ENCODE data around the gene PCSK5. TPM values are rescaled to one million over a fixed set of nuclear protein-coding genes. Genes with fewer than 3 reads are reported as not detected.
A peak's percentile ranks its signal among the peaks of the same experiment; 100 is the strongest.

PCSK5 gene
- polyA plus RNA-seq, 1 experiment: 0.74 TPM

DNA sequence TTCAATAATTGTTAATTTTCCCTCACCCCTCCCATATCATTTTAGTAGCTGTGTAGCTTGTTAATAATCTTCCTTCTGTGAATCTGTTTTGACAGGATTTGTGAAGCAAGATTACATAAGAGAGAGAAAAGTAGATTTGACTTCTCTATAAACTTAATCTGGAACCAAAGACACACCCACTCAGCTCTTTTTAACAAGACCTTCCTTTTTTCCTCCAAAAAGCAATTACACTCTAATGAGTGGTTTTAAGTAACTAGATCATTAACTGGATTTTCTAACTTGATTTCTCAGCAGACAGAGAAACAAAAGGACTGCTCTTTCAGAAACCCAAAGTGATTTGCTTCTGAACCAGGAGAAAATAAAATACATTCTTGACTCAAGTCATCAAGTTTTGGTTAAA lies 481.9 kb downstream of the PCSK5 start:
- H3K36me3 ChIP-seq (ENCODE audit: control insufficient read depth, insufficient read depth, low read length): no peaks in the 10 kb centered on the region
- TF ChIP-seq, protein P1, sequence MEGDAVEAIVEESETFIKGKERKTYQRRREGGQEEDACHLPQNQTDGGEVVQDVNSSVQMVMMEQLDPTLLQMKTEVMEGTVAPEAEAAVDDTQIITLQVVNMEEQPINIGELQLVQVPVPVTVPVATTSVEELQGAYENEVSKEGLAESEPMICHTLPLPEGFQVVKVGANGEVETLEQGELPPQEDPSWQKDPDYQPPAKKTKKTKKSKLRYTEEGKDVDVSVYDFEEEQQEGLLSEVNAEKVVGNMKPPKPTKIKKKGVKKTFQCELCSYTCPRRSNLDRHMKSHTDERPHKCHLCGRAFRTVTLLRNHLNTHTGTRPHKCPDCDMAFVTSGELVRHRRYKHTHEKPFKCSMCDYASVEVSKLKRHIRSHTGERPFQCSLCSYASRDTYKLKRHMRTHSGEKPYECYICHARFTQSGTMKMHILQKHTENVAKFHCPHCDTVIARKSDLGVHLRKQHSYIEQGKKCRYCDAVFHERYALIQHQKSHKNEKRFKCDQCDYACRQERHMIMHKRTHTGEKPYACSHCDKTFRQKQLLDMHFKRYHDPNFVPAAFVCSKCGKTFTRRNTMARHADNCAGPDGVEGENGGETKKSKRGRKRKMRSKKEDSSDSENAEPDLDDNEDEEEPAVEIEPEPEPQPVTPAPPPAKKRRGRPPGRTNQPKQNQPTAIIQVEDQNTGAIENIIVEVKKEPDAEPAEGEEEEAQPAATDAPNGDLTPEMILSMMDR (IDR thresholded peaks at IDR 0.05; ENCODE audit: insufficient read depth, low read depth, low read length): no peak
- H3K27me3 ChIP-seq (ENCODE audit: control insufficient read depth, insufficient read depth, low read length): no peaks in the 10 kb centered on the region
- DNase-seq (ENCODE audit: low read depth): no peak
- ChIA-PET POLR2A (no interaction called here), CTCF (interaction anchor here (0.6 kb wide), 1 partner anchor 16 kb away, joined by 3 read pairs; no protein-coding TSS in a partner anchor)
- no peak overlapping the region for H3K4me3 ChIP-seq (ENCODE audit: low read depth, low read length)

DNA sequence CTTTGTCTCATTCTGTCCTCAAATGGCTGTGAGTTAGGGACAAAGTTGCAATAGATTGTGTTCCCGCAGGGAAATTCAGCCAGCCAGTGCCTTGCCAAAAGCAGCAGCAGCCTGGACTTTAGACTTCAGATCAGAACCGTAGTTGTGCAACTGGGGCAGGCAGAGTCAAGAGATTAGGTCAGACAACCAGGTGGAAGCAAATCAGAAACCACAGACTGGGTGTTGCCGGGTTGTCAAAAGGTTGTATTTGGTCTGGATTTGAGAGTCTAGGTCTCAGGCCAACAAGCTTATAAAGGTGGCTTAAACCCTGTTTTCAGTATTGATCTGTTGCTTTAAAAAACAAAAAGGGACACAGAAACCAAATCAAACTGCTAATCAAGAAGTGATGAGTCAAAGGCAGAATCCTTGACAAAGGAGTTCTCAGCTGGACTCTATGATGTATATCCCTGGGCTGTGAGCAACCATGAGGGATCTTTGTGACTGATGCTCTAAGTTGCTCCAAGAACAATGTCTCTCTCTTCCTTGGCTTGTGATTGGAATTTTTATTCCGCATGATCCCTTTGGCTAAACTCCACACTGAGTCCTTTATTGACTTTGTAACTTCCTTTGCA lies 482.8 kb downstream of the PCSK5 start:
- TF ChIP-seq, protein P1 (IDR thresholded peaks at IDR 0.05; ENCODE audit: insufficient read depth, low read depth, low read length): no peak
- CTCF ChIA-PET: no interaction called here
- Histone ChIP-seq H3K27me3 (ENCODE audit: control insufficient read depth, insufficient read depth, low read length) (no peaks in the 10 kb centered on the region), H3K4me3 (ENCODE audit: low read depth, low read length) (no peak overlapping the region), H3K36me3 (ENCODE audit: control insufficient read depth, insufficient read depth, low read length) (no peaks in the 10 kb centered on the region)
- DNase-seq (ENCODE audit: low read depth): peak; percentile 30
- POLR2A ChIA-PET: no interaction called here

DNA sequence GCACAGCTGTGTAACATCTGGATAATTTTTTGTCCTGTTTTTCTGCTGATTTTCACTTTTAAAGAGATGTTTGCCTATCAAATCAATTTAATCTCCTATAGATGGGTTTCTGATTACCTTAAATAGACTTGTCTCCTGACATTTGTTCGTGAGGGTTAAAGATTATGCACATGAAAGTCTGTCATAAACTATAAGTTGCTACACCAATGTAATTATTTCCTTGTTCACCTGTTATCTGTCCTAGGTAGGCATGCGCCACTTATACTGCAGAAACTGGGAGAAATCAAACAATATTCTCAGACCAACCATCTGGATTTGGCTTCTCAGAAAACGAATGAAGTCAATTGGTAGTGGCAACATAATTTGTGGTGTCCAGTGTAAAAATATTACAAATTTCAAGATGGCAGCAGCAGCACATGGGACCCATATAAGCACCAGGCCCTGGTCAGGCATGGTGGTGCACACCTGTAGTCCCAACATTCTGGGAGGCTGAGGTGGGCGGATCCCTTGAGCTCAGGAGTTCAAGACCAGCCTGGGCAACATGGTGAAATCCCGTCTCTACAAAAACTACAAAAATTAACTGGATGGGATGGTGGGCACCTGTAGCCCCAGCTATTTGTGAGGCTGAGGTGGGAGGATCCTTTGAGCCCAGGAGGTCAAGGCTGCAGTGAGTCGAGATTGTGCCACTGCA lies 483.5 kb downstream of the PCSK5 start:
- CTCF ChIA-PET: interaction anchor here (0.8 to 1.2 kb wide), 2 partner anchors 10 to 20 kb away, joined by 3 to 4 read pairs; no protein-coding TSS in a partner anchor

DNA sequence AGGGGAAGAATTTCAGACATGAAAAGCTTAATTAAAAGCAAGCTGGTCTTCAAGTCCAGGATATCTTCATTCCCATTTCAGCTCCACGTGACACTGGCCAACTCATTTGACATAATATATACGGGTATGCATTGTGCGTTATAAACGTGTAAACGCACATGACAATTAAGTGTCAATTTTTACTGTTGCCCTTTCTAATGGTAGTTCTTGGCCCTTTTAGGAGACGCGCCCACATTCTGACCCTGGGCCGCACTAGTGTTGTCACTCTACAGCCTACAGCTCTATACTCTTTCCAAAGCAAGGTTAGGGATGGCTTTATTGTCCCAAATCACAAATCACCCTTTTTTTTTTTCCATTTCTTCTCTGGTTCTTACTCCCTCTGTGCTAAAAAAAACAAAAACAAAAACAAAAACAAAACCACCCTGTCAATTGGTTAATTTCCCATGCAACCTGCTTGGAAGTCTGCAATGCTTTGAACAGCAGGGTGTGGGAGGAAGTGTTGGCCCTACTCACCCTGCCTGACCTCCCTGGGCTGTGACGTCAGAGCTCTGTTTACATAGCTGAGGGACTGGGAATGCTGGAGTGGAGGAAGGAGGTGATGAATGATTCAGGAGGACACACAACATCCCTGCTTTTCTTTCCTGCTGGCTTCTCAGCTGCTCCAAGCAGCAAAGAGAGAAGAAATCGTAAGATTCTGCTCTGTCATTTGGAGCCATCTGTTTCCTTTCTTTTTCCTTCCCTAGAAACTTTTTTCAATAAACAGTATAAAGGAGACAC lies 484.5 kb downstream of the PCSK5 start:
- Histone ChIP-seq H3K27me3 (ENCODE audit: control insufficient read depth, insufficient read depth, low read length) (no peaks in the 10 kb centered on the region), H3K4me3 (ENCODE audit: low read depth, low read length) (no peak overlapping the region), H3K36me3 (ENCODE audit: control insufficient read depth, insufficient read depth, low read length) (no peaks in the 10 kb centered on the region)
- TF ChIP-seq, protein P1 (IDR thresholded peaks at IDR 0.05; ENCODE audit: insufficient read depth, low read depth, low read length): no peak
- ChIA-PET CTCF (interaction anchor here (0.8 to 1.2 kb wide), 2 partner anchors 9 to 18 kb away, joined by 3 to 4 read pairs; no protein-coding TSS in a partner anchor), POLR2A (no interaction called here)
- DNase-seq (ENCODE audit: low read depth): peak; percentile 63

More for the DNA sequence above, 483.5 kb downstream of the PCSK5 start:
- Histone ChIP-seq H3K27me3 (ENCODE audit: control insufficient read depth, insufficient read depth, low read length) (no peaks in the 10 kb centered on the region), H3K36me3 (ENCODE audit: control insufficient read depth, insufficient read depth, low read length) (no peaks in the 10 kb centered on the region), H3K4me3 (ENCODE audit: low read depth, low read length) (no peak overlapping the region)
- DNase-seq (ENCODE audit: low read depth): no peak
- POLR2A ChIA-PET: no interaction called here
- TF ChIP-seq, protein P1 (IDR thresholded peaks at IDR 0.05; ENCODE audit: insufficient read depth, low read depth, low read length): no peak

DNA sequence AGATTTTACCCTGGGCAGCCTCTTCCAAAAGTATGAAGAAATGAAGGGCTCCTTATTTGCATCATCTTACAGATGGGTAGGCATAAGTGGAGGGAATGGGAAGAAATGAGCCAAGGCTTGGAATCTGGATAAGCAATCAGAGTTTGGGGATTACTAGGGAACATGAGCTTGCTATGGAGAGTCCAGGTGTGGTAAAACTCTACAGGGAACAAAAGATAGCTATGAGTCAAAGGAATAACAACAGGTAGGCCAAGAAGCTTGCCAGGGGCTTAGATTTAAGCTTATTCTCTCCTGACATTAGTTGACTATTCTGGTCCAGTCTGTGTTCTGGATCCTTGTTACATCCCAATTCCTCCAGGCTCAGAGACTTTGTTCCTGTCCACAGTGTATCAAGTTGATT lies 487.3 kb downstream of the PCSK5 start:
- H3K36me3 ChIP-seq (ENCODE audit: control insufficient read depth, insufficient read depth, low read length): no peaks in the 10 kb centered on the region
- ChIA-PET CTCF (interaction anchor here (1.2 to 1.9 kb wide), 3 partner anchors 14 to 224 kb away, joined by 3 to 5 read pairs (median 4); no protein-coding TSS in a partner anchor), POLR2A (no interaction called here)
- no peak for DNase-seq (ENCODE audit: low read depth)
- H3K4me3 ChIP-seq (ENCODE audit: low read depth, low read length): no peak overlapping the region
- TF ChIP-seq, protein P1 (IDR thresholded peaks at IDR 0.05; ENCODE audit: insufficient read depth, low read depth, low read length): no peak
- no peaks in the 10 kb centered on the region for H3K27me3 ChIP-seq (ENCODE audit: control insufficient read depth, insufficient read depth, low read length)
